Measurements from ENCODE around the gene NIPBL.
A peak's percentile ranks its signal among the peaks of the same experiment; 100 is the strongest.

Gene NIPBL

DNA sequence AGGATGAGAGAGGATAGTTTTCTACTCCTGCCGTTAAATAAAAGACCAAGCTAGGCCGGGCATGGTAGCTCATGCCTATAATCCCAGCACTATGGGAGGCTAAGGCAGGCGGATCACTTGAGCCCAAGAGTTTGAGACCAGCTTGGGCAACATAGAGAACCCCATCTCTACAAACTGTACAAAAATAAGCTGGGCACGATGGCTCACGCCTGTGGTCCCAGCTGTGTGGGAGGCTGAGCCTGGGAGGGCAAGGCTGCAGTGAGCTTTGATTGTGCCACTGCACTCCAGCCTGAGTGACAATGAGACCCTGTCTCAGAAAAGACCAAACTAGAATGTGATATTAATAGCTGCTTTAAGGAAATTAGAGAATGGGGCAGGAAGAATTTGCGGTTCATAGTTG, 158.4 kb downstream of the NIPBL start:
- TF ChIP-seq POU2F2 (IDR thresholded peaks at IDR 0.05; ENCODE audit: low read depth, low read length) (no peak), POLR2AphosphoS5 (IDR thresholded peaks at IDR 0.05; ENCODE audit: low read depth, low read length) (no peak), SPI1 (IDR thresholded peaks at IDR 0.05; ENCODE audit: low read depth, low read length) (no peak), TAF1 (IDR thresholded peaks at IDR 0.05; ENCODE audit: low read depth, low read length) (no peak), POLR2A (IDR thresholded peaks at IDR 0.05; ENCODE audit: low read depth, low read length) (no peak), PAX5 (IDR thresholded peaks at IDR 0.05; ENCODE audit: insufficient read depth, low read length, severe bottlenecking) (no peak)
- FAIRE-seq (no peak), DNase-seq (ENCODE audit: insufficient read length, low spot score) (no peak)

DNA sequence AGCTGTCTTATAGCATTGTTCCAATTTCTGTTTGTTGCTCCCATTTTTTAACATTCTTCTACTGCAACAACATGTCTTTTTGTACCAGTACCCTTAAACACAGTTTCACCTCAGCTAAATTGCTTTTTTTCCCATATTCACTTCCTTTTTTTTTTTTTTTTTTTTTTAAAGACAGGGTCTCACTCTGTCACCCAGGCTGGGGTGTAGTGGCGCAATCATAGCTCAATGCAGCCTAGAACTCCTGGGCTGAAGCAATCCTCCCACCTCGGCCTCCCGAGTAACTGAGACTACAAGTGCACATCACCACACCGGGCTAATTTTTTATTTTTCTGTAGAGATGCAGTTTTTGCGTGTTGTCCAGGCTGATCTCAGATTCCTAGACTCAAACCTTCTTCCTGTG, 161.3 kb downstream of the NIPBL start:
- FAIRE-seq (no peak), DNase-seq (ENCODE audit: insufficient read length, low spot score) (no peak)
- TF ChIP-seq TAF1 (IDR thresholded peaks at IDR 0.05; ENCODE audit: low read depth, low read length) (no peak), SPI1 (IDR thresholded peaks at IDR 0.05; ENCODE audit: low read depth, low read length) (0 out of 2 replicates have a peak, but pooled peaks have one; percentile 0)

DNA sequence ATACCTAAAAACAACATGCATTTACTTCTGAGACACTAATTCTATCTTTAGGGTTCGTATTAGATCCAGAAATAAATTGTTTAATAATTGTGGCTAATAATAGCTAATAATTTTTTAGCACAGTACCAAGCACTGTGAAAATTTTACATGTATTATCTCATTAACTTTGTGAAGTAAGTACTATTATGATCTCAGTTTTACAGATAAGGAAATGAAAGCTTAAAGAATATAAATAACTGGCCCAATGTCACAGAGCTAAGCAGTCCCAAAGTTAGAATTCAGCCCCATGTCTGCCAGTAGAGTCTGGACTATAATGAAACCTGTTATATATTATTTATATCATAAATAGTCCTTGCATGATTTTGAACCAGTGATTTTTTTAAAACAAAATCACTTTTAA, 163.3 kb downstream of the NIPBL start:
- no peak for FAIRE-seq
- DNase-seq (ENCODE audit: insufficient read length, low spot score): no peak
- TF ChIP-seq SPI1 (IDR thresholded peaks at IDR 0.05; ENCODE audit: low read depth, low read length) (no peak), PAX5 (IDR thresholded peaks at IDR 0.05; ENCODE audit: insufficient read depth, low read length, severe bottlenecking) (no peak), TAF1 (IDR thresholded peaks at IDR 0.05; ENCODE audit: low read depth, low read length) (no peak), POLR2A (IDR thresholded peaks at IDR 0.05; ENCODE audit: low read depth, low read length) (no peak), POU2F2 (IDR thresholded peaks at IDR 0.05; ENCODE audit: low read depth, low read length) (no peak), POLR2AphosphoS5 (IDR thresholded peaks at IDR 0.05; ENCODE audit: low read depth, low read length) (no peak)

GRCh38 chr5:37043693-37044092, 167.1 kb downstream of the NIPBL start:
- TF ChIP-seq TAF1 (IDR thresholded peaks at IDR 0.05; ENCODE audit: low read depth, low read length): no peak
- no peak for TF ChIP-seq PAX5 (IDR thresholded peaks at IDR 0.05; ENCODE audit: insufficient read depth, low read length, severe bottlenecking)
- TF ChIP-seq SPI1 (IDR thresholded peaks at IDR 0.05; ENCODE audit: low read depth, low read length): no peak
- no peak for TF ChIP-seq POLR2AphosphoS5 (IDR thresholded peaks at IDR 0.05; ENCODE audit: low read depth, low read length)
- TF ChIP-seq POLR2A (IDR thresholded peaks at IDR 0.05; ENCODE audit: low read depth, low read length): no peak
- no peak for TF ChIP-seq POU2F2 (IDR thresholded peaks at IDR 0.05; ENCODE audit: low read depth, low read length)
- DNase-seq (ENCODE audit: insufficient read length, low spot score) (no peak), FAIRE-seq (no peak)

DNA sequence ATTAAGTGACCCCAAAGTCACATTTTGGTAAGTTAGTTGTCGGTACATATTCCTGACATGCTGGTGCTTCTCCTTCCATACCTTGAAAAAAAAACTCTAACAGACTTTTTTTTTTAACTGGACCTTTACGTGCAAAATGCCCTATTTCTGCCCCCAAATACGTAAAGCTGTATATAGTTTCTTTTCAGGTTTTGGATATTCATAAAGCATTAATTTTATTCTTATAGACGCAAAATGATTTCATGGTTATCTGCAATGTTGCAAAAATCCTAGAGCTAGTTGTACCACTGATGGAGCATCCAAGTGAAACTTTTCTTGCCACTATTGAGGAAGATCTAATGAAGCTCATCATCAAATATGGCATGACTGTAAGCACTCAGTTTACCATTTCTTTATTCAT, 167.6 kb downstream of the NIPBL start:
- DNase-seq (ENCODE audit: insufficient read length, low spot score) (no peak), FAIRE-seq (no peak)
- no peak for TF ChIP-seq SPI1 (IDR thresholded peaks at IDR 0.05; ENCODE audit: low read depth, low read length)
- no peak for TF ChIP-seq POLR2AphosphoS5 (IDR thresholded peaks at IDR 0.05; ENCODE audit: low read depth, low read length)
- no peak for TF ChIP-seq POLR2A (IDR thresholded peaks at IDR 0.05; ENCODE audit: low read depth, low read length)
- TF ChIP-seq POU2F2 (IDR thresholded peaks at IDR 0.05; ENCODE audit: low read depth, low read length): no peak
- no peak for TF ChIP-seq PAX5 (IDR thresholded peaks at IDR 0.05; ENCODE audit: insufficient read depth, low read length, severe bottlenecking)
- no peak for TF ChIP-seq TAF1 (IDR thresholded peaks at IDR 0.05; ENCODE audit: low read depth, low read length)

- FAIRE-seq (no peak), DNase-seq (ENCODE audit: insufficient read length, low spot score) (no peak)
- TF ChIP-seq POU2F2 (IDR thresholded peaks at IDR 0.05; ENCODE audit: low read depth, low read length) (no peak), PAX5 (IDR thresholded peaks at IDR 0.05; ENCODE audit: insufficient read depth, low read length, severe bottlenecking) (no peak), TAF1 (IDR thresholded peaks at IDR 0.05; ENCODE audit: low read depth, low read length) (no peak), POLR2A (IDR thresholded peaks at IDR 0.05; ENCODE audit: low read depth, low read length) (no peak), SPI1 (IDR thresholded peaks at IDR 0.05; ENCODE audit: low read depth, low read length) (no peak), POLR2AphosphoS5 (IDR thresholded peaks at IDR 0.05; ENCODE audit: low read depth, low read length) (no peak)
Measured at GRCh38 chr5:37045703-37046102, 169.1 kb downstream of the NIPBL start.

DNA sequence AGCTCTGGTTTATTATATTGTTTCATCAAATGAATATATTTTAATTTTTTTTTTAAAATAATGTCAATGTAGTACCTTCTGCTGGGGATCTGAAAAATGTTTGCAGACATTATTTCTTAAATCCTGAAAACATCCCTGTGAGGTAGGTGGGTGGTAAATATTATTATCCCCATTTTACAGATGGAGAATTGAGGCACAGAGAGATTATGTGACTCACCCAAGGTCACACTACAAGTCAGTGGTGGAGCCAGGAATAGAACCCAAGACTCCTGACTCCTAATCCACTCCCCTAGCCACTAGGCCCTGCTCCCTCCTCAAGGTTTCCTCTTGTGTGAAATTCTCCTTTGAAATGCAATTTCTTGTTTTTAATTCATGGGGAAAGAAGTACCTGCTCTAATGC, 171.4 kb downstream of the NIPBL start:
- no peak for TF ChIP-seq POLR2A (IDR thresholded peaks at IDR 0.05; ENCODE audit: low read depth, low read length)
- TF ChIP-seq SPI1 (IDR thresholded peaks at IDR 0.05; ENCODE audit: low read depth, low read length): no peak
- no peak for TF ChIP-seq POLR2AphosphoS5 (IDR thresholded peaks at IDR 0.05; ENCODE audit: low read depth, low read length)
- TF ChIP-seq POU2F2 (IDR thresholded peaks at IDR 0.05; ENCODE audit: low read depth, low read length): no peak
- no peak for TF ChIP-seq PAX5 (IDR thresholded peaks at IDR 0.05; ENCODE audit: insufficient read depth, low read length, severe bottlenecking)
- TF ChIP-seq TAF1 (IDR thresholded peaks at IDR 0.05; ENCODE audit: low read depth, low read length): no peak
- FAIRE-seq: no peak
- DNase-seq (ENCODE audit: insufficient read length, low spot score): no peak

DNA sequence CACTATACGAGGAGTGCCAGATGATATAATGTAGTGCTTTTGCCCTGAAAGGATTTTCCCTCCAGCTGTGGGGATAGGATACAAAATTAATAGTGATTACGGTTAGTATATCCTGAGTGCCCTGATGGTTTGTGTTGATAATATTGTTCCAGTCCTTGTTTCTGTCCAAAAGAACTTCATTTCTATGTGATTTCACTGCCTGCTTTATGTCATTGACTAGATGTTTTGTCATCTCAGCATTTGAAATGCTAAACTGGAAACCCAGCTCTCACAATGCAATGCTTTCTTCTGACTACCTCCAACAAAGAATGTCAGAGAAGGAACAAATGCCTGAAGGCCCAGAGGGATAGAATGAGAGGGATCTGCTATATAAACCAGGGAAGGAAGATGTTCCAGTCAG, 177.8 kb downstream of the NIPBL start:
- no peak for DNase-seq (ENCODE audit: insufficient read length, low spot score)
- no peak for FAIRE-seq
- TF ChIP-seq TAF1 (IDR thresholded peaks at IDR 0.05; ENCODE audit: low read depth, low read length): no peak
- TF ChIP-seq POLR2AphosphoS5 (IDR thresholded peaks at IDR 0.05; ENCODE audit: low read depth, low read length): no peak
- TF ChIP-seq POU2F2 (IDR thresholded peaks at IDR 0.05; ENCODE audit: low read depth, low read length): no peak
- no peak for TF ChIP-seq SPI1 (IDR thresholded peaks at IDR 0.05; ENCODE audit: low read depth, low read length)
- no peak for TF ChIP-seq PAX5 (IDR thresholded peaks at IDR 0.05; ENCODE audit: insufficient read depth, low read length, severe bottlenecking)
- TF ChIP-seq POLR2A (IDR thresholded peaks at IDR 0.05; ENCODE audit: low read depth, low read length): no peak

DNA sequence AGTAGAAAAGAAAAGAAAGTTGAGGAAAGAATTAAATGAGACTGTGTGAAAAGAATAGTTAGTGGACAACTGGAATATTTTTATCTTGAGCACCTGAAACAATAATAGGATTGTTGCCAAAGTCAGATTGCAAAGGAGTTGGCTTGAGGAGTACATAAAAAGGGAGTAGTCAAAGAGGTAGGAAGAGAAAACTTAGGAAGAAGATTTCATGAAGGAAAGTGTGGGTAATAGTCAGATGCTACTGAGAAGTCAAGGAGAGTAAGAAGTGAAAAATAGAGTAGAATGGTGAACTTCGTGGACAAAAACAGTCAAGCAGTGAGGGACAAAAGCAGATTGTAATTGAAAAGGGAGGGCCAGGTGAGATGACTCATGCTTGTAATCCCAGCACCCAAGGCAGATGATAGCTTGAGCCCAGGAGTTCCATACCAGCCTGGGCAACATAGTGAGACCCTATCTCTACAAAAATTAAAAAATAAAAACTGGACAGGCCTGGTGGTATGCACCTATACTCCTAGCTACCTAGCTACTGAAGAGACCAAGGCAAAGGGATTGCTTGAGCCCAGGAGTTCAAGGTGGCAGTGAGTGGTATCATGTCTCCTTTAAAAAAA, 178.9 kb downstream of the NIPBL start:
- no peak for DNase-seq (ENCODE audit: insufficient read length, low spot score)
- TF ChIP-seq POU2F2 (IDR thresholded peaks at IDR 0.05; ENCODE audit: low read depth, low read length) (no peak), POLR2AphosphoS5 (IDR thresholded peaks at IDR 0.05; ENCODE audit: low read depth, low read length) (no peak), SPI1 (IDR thresholded peaks at IDR 0.05; ENCODE audit: low read depth, low read length) (no peak), PAX5 (IDR thresholded peaks at IDR 0.05; ENCODE audit: insufficient read depth, low read length, severe bottlenecking) (no peak), TAF1 (IDR thresholded peaks at IDR 0.05; ENCODE audit: low read depth, low read length) (no peak), POLR2A (IDR thresholded peaks at IDR 0.05; ENCODE audit: low read depth, low read length) (no peak)
- peak; percentile 9 for FAIRE-seq

DNA sequence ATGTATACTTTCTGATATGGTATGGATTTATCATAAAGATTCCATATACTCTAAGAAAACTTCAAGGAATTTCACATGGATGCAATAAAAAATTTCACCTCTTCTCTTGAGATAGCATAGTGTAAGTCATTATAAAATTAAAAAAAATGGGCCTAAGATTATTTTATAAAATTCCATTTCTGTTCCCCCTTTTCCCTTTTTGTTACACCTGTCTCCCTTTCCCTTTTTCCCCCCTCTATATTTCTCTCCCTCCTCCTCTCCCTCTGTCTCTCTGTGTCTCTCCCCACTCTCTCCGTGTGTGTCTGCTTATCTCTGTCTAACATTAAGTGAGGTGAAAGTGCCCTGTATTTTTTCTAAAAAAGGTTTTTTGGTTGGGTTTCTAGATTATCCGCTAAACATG, 180.2 kb downstream of the NIPBL start:
- DNase-seq (ENCODE audit: insufficient read length, low spot score) (no peak), FAIRE-seq (no peak)
- no peak for TF ChIP-seq POLR2AphosphoS5 (IDR thresholded peaks at IDR 0.05; ENCODE audit: low read depth, low read length)
